HS-27A (cell line): ENCODE measurements around the gene TMEM186.
A peak's percentile ranks its signal among the peaks of the same experiment; 100 is the strongest.
"Not testable (repeated sequence)": the region's sequence is repeated elsewhere in the genome, so short reads cannot be mapped to it uniquely, and the experiment has no call there.

Experiments
- DNase-seq: peaks from one replicate; pipeline ENCODE4 v3.0.0-alpha.2; 2012; ENCODE audit warnings: low read depth, missing footprints

The TMEM186 gene, protein sequence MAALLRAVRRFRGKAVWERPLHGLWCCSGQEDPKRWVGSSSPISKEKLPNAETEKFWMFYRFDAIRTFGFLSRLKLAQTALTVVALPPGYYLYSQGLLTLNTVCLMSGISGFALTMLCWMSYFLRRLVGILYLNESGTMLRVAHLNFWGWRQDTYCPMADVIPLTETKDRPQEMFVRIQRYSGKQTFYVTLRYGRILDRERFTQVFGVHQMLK

DNA sequence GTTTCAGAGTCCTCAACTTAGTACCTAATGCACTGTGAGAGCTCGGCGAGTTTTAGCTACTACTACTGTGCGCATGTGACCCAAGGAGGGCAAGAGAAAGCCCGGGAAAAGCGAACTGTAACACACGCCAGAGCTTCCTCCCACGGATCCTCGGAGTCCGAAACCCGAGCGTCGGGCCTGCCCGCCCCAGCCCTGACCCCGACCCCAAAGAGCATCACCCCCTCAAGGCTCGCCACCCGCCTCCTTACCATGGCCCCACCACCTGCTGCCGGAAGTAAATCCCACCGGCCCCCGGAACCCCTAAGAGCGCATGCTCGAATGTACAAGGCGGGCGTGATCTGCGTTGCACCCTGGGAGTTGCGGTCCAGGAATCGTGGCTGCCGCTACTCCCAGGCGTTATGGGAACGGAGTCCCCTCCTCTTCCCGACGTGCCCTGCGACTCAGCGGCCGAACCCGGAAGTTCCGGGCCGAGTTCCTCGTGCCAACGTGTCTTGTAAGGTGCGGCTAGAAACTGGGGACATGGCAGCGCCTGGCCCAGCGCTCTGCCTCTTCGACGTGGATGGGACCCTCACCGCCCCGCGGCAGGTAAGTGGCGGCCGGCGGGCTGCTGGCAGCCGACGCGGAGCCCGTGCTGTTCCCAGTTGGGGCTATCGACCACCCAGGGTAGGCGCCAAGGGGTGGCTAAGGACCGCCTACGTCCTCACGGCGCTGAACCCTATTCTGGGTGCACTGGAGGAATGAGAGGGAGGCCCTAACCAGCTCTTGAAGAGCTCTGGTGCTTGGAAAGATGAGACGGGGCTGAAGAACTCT, at the start of gene TMEM186, which contains the start of gene PMM2:
TMEM186 (minus strand) TSS at position 276 of the 810 bp plus-strand sequence; CDS start at position 251, 25 bp downstream.
PMM2 (plus strand) TSS at position 476 of the 810 bp plus-strand sequence; CDS start at position 520, 44 bp downstream.
- peak; percentile 73 for DNase-seq

DNA sequence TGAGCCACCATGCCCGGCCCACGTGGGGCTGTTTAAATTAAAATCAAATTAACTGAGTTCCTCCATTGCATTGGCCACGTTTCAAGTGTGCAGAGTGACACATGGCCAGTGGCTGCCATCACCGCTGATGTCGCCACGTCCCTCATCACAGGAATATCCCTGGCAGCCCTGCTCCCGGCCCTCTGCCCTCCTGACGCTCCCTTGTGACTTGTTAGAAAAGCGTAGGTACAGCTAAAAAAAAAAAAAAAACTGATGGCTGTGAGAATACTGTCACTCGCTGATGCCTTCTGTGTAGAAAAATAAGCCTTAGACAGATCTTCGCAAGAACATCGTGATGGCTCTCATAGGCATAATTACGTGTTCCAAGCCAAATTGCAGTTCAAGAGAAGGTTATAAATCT, 49.7 kb upstream of the TMEM186 start:
- no peak for DNase-seq

GRCh38 chr16:8846401-8846932, 49.0 kb upstream of the TMEM186 start:
- DNase-seq, result no peak

- no peak for DNase-seq
These were observed 48.4 kb upstream of the TMEM186 start for GRCh38 chr16:8845699-8846298.

GRCh38 chr16:8843296-8843695, 45.9 kb upstream of the TMEM186 start:
- not testable (repeated sequence) for DNase-seq

- not testable (repeated sequence) for DNase-seq
These were observed 44.6 kb upstream of the TMEM186 start for GRCh38 chr16:8842016-8842415.

DNA sequence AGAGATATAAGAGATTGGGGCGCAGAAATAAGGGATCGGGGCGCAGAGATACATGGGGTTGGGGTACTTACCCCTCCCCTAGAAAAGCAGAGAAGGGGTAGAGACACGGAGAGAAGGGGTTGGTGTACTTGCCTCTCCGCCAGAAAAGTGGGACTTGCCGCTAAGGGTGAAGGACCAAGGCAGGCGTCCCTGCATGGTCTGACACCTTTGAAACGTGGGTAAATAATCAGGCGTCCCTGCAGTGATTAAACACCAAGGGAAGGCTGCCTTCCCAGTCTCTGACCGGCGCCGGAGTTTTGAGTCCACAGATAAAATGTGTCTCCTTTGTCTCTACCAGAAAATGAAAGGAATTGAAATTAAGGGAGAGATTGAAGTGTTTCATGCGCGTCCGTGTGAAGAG, 40.2 kb upstream of the TMEM186 start:
- DNase-seq, result not testable (repeated sequence)

- not testable (repeated sequence) for DNase-seq
These were observed 39.4 kb upstream of the TMEM186 start for GRCh38 chr16:8836797-8837196.

- DNase-seq, result no peak
These were observed 35.3 kb upstream of the TMEM186 start for GRCh38 chr16:8832717-8833105.

DNA sequence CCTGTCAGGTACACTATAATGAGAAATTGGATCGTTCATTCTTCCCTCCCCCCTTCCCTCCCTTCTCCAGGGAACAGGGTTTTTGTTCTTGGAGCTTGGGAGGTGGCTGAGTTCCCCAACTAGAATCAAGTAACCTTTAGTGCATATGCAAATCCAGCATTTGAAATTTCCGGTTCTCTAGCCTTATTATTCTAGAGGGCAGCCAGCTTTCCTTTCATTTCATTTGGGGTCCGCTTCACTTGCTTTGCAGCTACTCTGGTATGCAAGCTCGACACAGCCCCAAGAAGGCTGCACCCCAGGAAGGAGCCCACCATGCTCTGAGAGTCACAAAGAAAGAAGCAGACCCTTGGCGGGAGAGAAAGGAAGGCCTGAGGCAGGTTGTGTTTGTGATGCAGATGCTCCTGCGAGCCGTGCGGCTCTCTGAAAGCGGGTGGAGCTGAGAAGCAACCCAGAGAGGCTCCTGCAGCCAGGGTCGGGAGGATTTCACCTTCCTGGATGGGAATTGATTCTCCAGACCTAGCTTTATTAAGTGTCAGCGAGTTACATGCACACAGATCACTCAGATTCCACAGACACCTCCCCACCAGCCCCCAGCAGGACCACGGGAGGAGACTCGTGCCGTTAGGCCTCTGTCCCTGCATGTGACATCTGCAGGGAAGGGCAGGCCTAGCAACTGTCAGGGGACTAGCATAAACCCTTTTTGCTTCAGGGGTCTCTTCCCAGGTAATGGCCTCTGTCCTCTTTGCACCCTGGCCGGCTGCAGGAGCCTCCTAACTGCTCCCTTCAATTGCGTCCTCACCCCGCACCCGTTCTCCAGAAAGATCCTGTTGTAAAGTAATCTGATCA, 34.7 kb upstream of the TMEM186 start:
- no peak for DNase-seq

GRCh38 chr16:8831450-8831849, 34.0 kb upstream of the TMEM186 start:
- no peak for DNase-seq

- no peak for DNase-seq
These were observed 31.2 kb upstream of the TMEM186 start for GRCh38 chr16:8828541-8829165.

DNA sequence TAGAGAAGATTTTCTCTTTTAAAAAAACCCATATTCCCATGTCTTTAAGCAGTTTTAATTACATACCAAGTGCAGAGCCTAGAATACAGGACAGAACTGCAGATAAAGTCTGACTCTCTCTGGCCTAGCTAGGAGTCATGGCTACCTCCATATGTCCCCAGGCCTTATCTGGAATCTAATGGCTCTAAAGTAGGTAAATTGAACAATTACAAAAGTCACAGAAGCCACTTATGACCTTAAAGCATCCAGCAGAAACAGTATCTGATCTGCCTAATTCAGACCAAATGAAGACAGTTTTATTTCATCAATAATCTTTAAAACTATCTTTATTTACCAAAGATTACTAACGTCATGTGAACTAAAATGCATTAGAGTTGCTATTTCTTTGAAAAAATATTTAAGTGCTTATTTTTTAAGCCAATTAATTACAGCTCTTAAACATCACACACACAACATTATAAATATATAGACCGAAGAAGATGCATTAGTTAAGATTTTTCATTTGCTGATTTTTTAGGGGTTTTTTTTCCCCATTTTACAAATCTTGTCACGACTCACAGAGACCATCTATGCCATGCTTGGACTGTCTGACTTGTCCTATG, 28.9 kb upstream of the TMEM186 start:
- DNase-seq, result no peak

DNA sequence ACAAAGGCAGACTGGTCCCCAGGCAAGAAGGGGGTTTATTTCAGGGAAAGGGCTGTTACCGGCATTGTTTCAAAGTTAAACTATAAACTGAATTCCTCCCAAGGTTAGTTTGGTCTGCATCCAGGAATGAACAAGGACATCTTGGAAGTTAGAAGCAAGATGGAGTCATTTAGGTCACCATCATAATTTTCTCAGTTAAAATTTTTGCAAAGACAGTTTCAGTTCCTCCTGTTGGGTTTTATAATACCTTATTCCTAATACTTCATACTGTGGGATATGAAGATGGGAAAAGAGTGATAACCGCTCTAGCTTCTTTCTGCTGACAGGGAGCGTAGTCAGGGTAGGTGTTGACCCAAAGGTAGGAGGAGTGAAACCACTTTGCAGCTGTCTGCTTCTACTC, 25.0 kb upstream of the TMEM186 start:
- DNase-seq, result no peak

DNA sequence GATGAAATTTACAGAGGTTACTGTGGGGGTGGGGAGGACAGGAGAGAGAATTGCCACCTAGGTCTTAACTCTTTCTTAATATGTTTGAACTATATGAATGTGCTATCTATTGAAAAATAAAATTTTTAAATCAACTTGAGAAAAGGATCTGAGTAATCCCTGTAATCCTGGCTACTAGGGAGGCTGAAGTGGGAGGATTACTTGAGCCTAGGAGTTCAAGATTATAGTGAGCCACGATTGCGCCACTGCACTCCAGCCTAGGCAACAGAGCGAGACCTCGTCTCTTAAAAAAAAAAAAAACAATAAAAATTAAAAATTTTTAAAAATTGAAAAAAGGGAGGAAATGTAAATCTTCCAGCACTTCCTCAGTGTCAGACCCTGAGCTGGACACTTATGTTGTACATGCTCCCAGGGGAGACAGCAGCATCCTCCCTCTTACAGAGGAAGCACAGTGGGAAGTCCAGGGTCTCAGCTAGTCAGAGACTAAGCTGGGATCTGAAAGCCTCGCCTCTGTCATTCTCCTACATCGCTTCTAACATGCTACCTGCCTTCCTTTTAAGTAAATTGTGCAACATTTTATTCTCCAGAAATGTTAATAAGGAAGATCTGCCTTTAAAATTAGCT, 22.1 kb upstream of the TMEM186 start:
- DNase-seq, result no peak

- no peak for DNase-seq
These were observed 21.2 kb upstream of the TMEM186 start for GRCh38 chr16:8818504-8819270.

- DNase-seq, result no peak
These were observed 19.7 kb upstream of the TMEM186 start for GRCh38 chr16:8816967-8817655.

- no peak for DNase-seq
These were observed 16.8 kb upstream of the TMEM186 start for GRCh38 chr16:8814095-8814806.
